GM12892 (cell line): ENCODE measurements around the gene GRPEL1.

Experiments
- DNase-seq: peaks from one replicate; pipeline ENCODE4 v3.0.0; 2011; ENCODE audit not compliant: insufficient read length
- FAIRE-seq: peaks from 2 replicates; lab custom pipeline; 2011; peaks lifted over from hg19 to GRCh38; lab: Jason Lieb, UNC
- POLR2A ChIP-seq: IDR thresholded peaks from 2 replicates; pipeline ENCODE4 v1.6.1; 2011; ENCODE audit warnings: low read depth, low read length, control low read depth
- POLR2AphosphoS5 ChIP-seq: IDR thresholded peaks from 2 replicates; pipeline ENCODE4 v1.6.1; 2011; ENCODE audit warnings: low read depth, low read length, control low read depth
- TAF1 ChIP-seq: IDR thresholded peaks from 2 replicates; pipeline ENCODE4 v1.6.1; 2011; ENCODE audit warnings: low read depth, mild to moderate bottlenecking, control low read depth, low read length, borderline replicate concordance

Gene GRPEL1

DNA sequence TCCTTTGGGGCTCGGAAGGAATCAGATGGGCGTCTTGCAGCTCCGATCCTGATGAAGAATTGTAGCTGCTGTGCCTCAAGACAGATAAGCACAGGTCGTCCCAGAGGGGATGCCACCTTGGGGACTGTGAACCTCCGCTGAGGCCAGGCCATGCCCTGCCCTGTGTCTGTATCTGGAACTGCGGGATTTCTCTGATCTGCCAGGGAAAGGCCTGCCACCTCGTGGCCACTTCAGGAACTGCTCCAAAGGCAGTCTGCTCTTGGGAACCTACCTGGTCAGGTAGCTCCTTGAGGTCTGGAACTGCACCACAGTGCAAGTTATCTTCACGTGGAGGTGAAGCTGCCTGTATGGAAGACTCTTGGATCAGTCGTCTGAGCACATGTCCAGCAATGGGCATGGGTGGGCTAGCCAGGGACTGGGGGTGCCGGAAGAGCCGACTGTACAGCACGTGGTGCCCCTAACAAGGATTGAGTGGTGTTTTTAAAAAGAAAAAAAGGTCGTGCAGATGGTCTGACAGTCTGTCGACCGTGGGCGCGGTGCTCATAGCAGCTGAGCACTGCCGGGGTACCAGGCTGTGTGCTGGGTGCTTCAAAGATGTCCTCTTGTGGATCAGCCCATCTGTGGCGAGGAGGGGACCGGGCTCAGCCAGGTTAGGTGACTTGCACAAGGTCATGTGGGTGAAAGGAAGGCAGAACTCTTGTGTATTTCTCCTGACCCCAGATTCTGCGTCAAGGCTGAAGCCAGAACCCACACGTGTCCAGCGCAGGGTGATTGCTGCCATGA is 3.1 kb upstream of the GRPEL1 start:
- FAIRE-seq (peak; percentile 87), DNase-seq (peak; percentile 60)
- TF ChIP-seq POLR2AphosphoS5 (no peak), POLR2A (no peak), TAF1 (no peak)

- FAIRE-seq, result no peak
- no peak for DNase-seq
- TF ChIP-seq POLR2AphosphoS5 (no peak), POLR2A (no peak), TAF1 (no peak)
Observed at GRCh38 chr4:7068883-7069282, 1.0 kb upstream of the GRPEL1 start.

DNA sequence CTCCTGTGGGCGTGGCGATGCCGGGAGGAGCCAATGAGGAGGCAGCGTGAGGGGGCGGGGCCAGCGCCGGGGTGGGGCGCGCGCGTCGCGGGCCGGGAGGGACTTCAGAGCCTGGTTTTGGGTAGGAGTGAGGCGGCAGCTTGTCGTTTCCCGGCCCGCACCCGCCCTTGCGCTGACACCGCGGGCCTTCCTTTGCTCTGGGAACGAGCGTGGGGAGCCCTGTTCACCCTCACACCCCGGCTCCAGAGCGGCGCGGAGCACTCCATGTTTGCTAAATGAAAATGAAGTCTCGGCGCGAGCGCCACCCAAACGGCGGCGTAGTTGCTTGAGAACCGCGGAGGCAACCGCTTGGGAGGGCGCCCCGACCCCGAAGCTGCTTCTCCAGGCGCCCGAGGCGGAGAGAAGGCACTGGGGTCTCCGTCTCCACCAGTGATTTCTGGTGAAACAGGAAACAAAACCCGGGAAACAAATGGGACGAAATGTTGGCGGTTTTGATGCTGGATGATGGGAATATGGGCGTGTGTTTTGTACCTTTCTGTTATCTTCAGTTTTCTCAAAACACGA is 497 bp upstream of the GRPEL1 start:
- FAIRE-seq, result no peak
- TF ChIP-seq POLR2AphosphoS5 (no peak; the same call in none of the 2 replicates), POLR2A (peak; percentile 81), TAF1 (no peak)
- no peak for DNase-seq

DNA sequence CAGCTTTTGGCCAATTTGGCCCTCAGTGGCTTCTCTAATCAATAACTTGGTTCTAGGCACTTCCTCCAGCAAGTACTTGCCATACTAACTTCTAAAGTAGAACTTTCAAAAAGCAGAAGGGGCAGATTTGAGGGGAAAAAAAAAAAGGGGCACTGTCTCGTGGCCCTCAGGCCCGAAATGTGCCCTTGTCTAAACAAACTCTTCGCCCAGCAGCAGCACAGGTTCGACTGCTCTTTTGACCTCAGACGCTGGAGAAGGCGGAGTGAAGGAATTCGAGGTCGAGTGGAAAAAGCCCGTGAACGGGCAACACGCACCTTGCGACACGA is 775 bp downstream of the GRPEL1 start:
- TF ChIP-seq POLR2AphosphoS5, result no peak
- TF ChIP-seq TAF1, result no peak
- no peak for TF ChIP-seq POLR2A
- DNase-seq, result no peak
- FAIRE-seq, result no peak

DNA sequence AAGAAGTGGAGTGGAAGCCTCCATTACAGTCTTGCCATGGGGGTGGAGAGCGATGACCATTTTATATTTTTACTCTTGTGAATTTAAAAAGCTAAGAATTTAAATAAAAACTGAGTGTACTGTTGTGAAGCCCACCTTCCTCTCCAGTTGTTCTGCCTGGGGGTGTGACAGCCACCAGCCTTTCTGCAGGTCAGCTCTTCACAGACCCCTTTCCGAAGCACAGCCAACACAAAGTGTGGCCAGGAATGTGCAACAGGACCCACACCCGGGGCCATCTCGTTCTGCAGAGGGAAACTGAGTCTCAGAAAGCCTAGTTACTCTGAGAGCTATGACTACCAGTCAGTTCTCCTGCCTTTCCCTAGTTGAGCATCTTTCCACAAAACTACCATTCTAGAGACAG is 1.4 kb downstream of the GRPEL1 start:
- FAIRE-seq, result no peak
- no peak for DNase-seq
- TF ChIP-seq POLR2A (no peak), TAF1 (no peak), POLR2AphosphoS5 (no peak)

DNA sequence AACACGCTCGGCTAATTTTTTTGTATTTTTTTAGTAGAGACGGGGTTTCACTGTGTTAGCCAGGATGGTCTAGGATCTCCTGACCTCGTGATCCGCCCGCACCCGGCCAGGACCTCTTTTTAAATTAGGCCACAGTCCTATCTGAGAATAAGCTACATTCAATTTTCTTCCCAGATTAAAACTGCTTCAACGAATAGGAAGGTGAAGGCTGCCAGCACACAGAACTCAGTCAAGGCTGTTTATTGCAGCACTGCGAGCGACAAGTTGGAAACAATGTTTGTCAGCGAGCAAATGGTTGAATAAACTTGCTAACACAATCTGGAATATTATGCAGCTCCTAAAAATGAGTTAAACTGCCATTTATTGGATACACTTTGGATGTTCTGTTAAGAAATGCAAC is 1.9 kb downstream of the GRPEL1 start:
- FAIRE-seq (no peak), DNase-seq (no peak)
- TF ChIP-seq POLR2A (no peak), TAF1 (no peak), POLR2AphosphoS5 (no peak)

DNA sequence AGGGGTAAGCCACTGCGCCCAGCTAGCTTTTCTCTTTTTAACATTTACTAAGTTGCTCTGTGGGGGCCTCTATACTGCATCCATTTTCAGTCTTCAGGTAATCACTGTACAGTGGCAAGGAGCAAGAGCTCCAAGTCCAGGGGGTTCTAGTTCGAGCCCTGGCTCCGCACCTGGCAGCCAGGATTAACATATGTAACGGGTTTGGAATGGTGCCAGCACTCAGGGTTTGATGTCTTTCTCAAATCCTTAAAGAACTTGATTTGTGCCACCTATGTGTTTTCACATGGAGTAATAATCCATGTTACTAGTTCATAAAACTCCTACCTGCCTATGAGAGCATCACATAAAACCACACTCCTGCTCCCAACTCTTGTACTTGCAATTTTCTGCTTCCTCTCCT is 4.5 kb downstream of the GRPEL1 start:
- DNase-seq (no peak), FAIRE-seq (no peak)
- TF ChIP-seq POLR2AphosphoS5 (no peak), TAF1 (no peak), POLR2A (no peak)

GRCh38 chr4:7062816-7063215 is 5.0 kb downstream of the GRPEL1 start:
- TF ChIP-seq POLR2A (no peak), TAF1 (no peak), POLR2AphosphoS5 (no peak)
- FAIRE-seq, result no peak
- no peak for DNase-seq

GRCh38 chr4:7061815-7062214 is 6.0 kb downstream of the GRPEL1 start:
- TF ChIP-seq POLR2AphosphoS5 (no peak), POLR2A (no peak), TAF1 (no peak)
- no peak for DNase-seq
- no peak for FAIRE-seq

- DNase-seq (no peak), FAIRE-seq (no peak)
- TF ChIP-seq TAF1, result no peak
- TF ChIP-seq POLR2AphosphoS5, result no peak
- TF ChIP-seq POLR2A, result no peak
Observed at GRCh38 chr4:7060346-7061150, 7.3 kb downstream of the GRPEL1 start.

- no peak for FAIRE-seq
- TF ChIP-seq POLR2AphosphoS5, result 0 out of 2 replicates have a peak, but pooled peaks have one; percentile 32
- TF ChIP-seq TAF1, result no peak
- TF ChIP-seq POLR2A, result no peak; the same call in 1 of the 2 replicates
Observed at GRCh38 chr4:7059662-7060061, 8.2 kb downstream of the GRPEL1 start.

More at GRCh38 chr4:7059662-7060061, 8.2 kb downstream of the GRPEL1 start:
- no peak for DNase-seq
